Liver (tissue), 9 donors: ENCODE results near the gene EXOC4. TPM values are rescaled to one million over a fixed set of nuclear protein-coding genes. Genes with fewer than 3 reads are reported as not detected.

Source experiments
- DNase-seq: peaks from one replicate; pipeline ENCODE4 v3.0.0-alpha.2; 2017; ENCODE audit warnings: low spot score
- H3K27ac ChIP-seq, 2 donors: one replicate each; pipeline ENCODE4 v1.7.0; 2013; ENCODE audit warnings: inconsistent platforms in 2 of 2, low read length in 2 of 2, control low read depth in 1 of 2, low read depth in 1 of 2, mild to moderate bottlenecking in 1 of 2
- H3K27me3 ChIP-seq, 4 donors: one replicate each; pipeline versions ENCODE4 v1.6.1 to v1.7.0; 2013; ENCODE audit warnings: low read length in 3 of 4, inconsistent platforms in 1 of 4, mild to moderate bottlenecking in 1 of 4, moderate library complexity in 1 of 4; ENCODE audit not compliant: control insufficient read depth in 4 of 4, insufficient read depth in 4 of 4
- H3K36me3 ChIP-seq, 4 donors: one replicate each; pipeline versions ENCODE4 v1.6.1 to v1.7.0; 2013; ENCODE audit warnings: low read length in 3 of 4, mild to moderate bottlenecking in 3 of 4, low read depth in 1 of 4, moderate library complexity in 1 of 4; ENCODE audit not compliant: control insufficient read depth in 4 of 4, insufficient read depth in 3 of 4
- H3K4me1 ChIP-seq, 4 donors: one replicate each; pipeline versions ENCODE4 v1.6.1 to v1.7.0; 2013; ENCODE audit warnings: low read length in 3 of 4, mild to moderate bottlenecking in 3 of 4, moderate library complexity in 1 of 4; ENCODE audit not compliant: control insufficient read depth in 4 of 4, insufficient read depth in 4 of 4
- H3K4me3 ChIP-seq, 3 donors: one replicate each; pipeline versions ENCODE4 v1.6.1 to v1.7.0; 2013; ENCODE audit warnings: low read length in 3 of 3, control low read depth in 1 of 3, low read depth in 1 of 3, mild to moderate bottlenecking in 1 of 3
- H3K9ac ChIP-seq, 2 donors: one replicate each; pipeline ENCODE4 v1.7.0; 2013; ENCODE audit warnings: low read length in 2 of 2, mild to moderate bottlenecking in 2 of 2, moderate library complexity in 2 of 2, control low read depth in 1 of 2, low read depth in 1 of 2
- H3K9me3 ChIP-seq, 4 donors: one replicate each; pipeline versions ENCODE4 v1.6.1 to v1.7.0; 2013; ENCODE audit warnings: low read length in 3 of 4; ENCODE audit not compliant: control insufficient read depth in 4 of 4
- ATF3 ChIP-seq: IDR thresholded peaks from 2 replicates; pipeline ENCODE4 v1.6.1; 2016; ENCODE audit warnings: antibody characterized with exemption
- CTCF ChIP-seq: fragments of 150-350 bp; IDR thresholded peaks from 2 replicates; pipeline ENCODE4 v1.5.1; 2017; ENCODE audit warnings: improper control_type of control experiment, low read depth, low read length; ENCODE audit not compliant: missing input control
- FOXA1 ChIP-seq: IDR thresholded peaks from 2 replicates; pipeline ENCODE4 v1.6.1; 2016; ENCODE audit warnings: antibody characterized with exemption
- FOXA2 ChIP-seq: IDR thresholded peaks from 2 replicates; pipeline ENCODE4 v1.6.1; 2016; ENCODE audit warnings: antibody characterized with exemption
- GABPA ChIP-seq, 2 donors: IDR thresholded peaks in 1 of 2; conservative IDR thresholded peaks in 1 of 2; 2 replicates each; pipeline ENCODE4 v1.6.1; 2016; ENCODE audit warnings: antibody characterized with exemption in 2 of 2, mild to moderate bottlenecking in 1 of 2, moderate library complexity in 1 of 2
- MAX ChIP-seq: IDR thresholded peaks from 2 replicates; pipeline ENCODE4 v1.6.1; 2016; ENCODE audit warnings: antibody characterized with exemption
- NR2F2 ChIP-seq: IDR thresholded peaks from 2 replicates; pipeline ENCODE4 v1.6.1; 2016; ENCODE audit warnings: antibody characterized with exemption
- REST ChIP-seq: IDR thresholded peaks from 2 replicates; pipeline ENCODE4 v1.6.1; 2016; ENCODE audit warnings: antibody characterized with exemption, mild to moderate bottlenecking
- RXRA ChIP-seq, 2 donors: IDR thresholded peaks; 2 replicates each; pipeline ENCODE4 v1.6.1; 2017 to 2018; ENCODE audit warnings: antibody characterized with exemption in 2 of 2, mild to moderate bottlenecking in 1 of 2
- SP1 ChIP-seq: IDR thresholded peaks from 2 replicates; pipeline ENCODE4 v1.6.1; 2018; ENCODE audit warnings: antibody characterized with exemption, mild to moderate bottlenecking
- ZBTB33 ChIP-seq: IDR thresholded peaks from 2 replicates; pipeline ENCODE4 v1.6.1; 2016; ENCODE audit warnings: antibody characterized with exemption
- WGBS: extraction: QIAGEN DNeasy Blood & Tissue Kit; methylation state at CpG from one replicate; pipeline ENCODE4 v1.1.7; 2013; 5-methylcytosine and 5-hydroxymethylcytosine counted together
- polyA plus RNA-seq, 2 donors: library from polyadenylated mRNA; stranded (reverse) in 1 of 2; unstranded in 1 of 2; fragments of 200-250 nt in 1 of 2; fragments of >200 nt in 1 of 2; fragmentation: Nextera tagmentation in 1 of 2; extraction: Ambion mirVana in 1 of 2; gene quantifications; one replicate each; pipeline versions ENCODE4 v1.2.1 to v1.2.3, GENCODE V29; 2013 to 2015
- total RNA-seq, 2 donors: library from RNA; depleted of rRNA; stranded (reverse); fragments of >200 nt; gene quantifications; one replicate each; pipeline ENCODE4 v1.2.3, GENCODE V29; 2014
- donor health status: healthy.
- donor health status: healthy.
- donor health status: healthy.
- donor health status: healthy.
- donor health status: healthy.

EXOC4 gene
- total and polyA plus RNA-seq, 4 donors, result 9.5 to 55.9 (median 23.6) TPM

- no peaks in the 10 kb centered on the region for H3K9me3 ChIP-seq
- no peaks in the 10 kb centered on the region for H3K27me3 ChIP-seq
- no peaks in the 10 kb centered on the region for H3K36me3 ChIP-seq
- H3K9ac ChIP-seq, result no peak overlapping the region
- H3K27ac ChIP-seq, result no peak overlapping the region
- no peak overlapping the region for H3K4me3 ChIP-seq
- TF ChIP-seq MAX, result no peak
- TF ChIP-seq REST, result no peak
- no peak for TF ChIP-seq CTCF
- TF ChIP-seq GABPA (IDR thresholded peaks at IDR 0.05 in 1 of 2, conservative IDR thresholded peaks at IDR 0.05 in 1 of 2), result no peak
- no peak for TF ChIP-seq NR2F2
- TF ChIP-seq FOXA2, result no peak
- WGBS, result 73% methylated on average over 4 of the region's 4 CpGs
- H3K4me1 ChIP-seq, result no peaks in the 10 kb centered on the region
- no peak for DNase-seq
Measured at GRCh38 chr7:134045716-134046115, 792.8 kb downstream of the EXOC4 start.

- H3K9ac ChIP-seq, result no peak overlapping the region
- TF ChIP-seq FOXA2, result no peak
- no peaks in the 10 kb centered on the region for H3K9me3 ChIP-seq
- H3K4me3 ChIP-seq, result no peak overlapping the region
- no peak for DNase-seq
- no peaks in the 10 kb centered on the region for H3K27me3 ChIP-seq
- H3K4me1 ChIP-seq, result no peaks in the 10 kb centered on the region
- 85% methylated on average over 9 of the region's 9 CpGs for WGBS
- H3K27ac ChIP-seq, result no peak overlapping the region
- H3K36me3 ChIP-seq, result no peaks in the 10 kb centered on the region
Measured at GRCh38 chr7:134046594-134047128, 793.8 kb downstream of the EXOC4 start.

GRCh38 chr7:134047675-134048074, 794.8 kb downstream of the EXOC4 start:
- Histone ChIP-seq H3K4me1 (no peaks in the 10 kb centered on the region), H3K27me3 (no peaks in the 10 kb centered on the region), H3K36me3 (no peaks in the 10 kb centered on the region), H3K27ac (no peak overlapping the region), H3K9ac (no peak overlapping the region), H3K4me3 (no peak overlapping the region), H3K9me3 (no peaks in the 10 kb centered on the region)
- WGBS, result 98% methylated on average over 4 of the region's 4 CpGs
- no peak for DNase-seq
- TF ChIP-seq SP1, result no peak
- no peak for TF ChIP-seq ZBTB33
- no peak for TF ChIP-seq MAX
- no peak for TF ChIP-seq ATF3
- no peak for TF ChIP-seq FOXA1
- no peak for TF ChIP-seq RXRA (IDR thresholded peaks at IDR 0.05)
- no peak for TF ChIP-seq FOXA2
